GM12878 (cell line): ENCODE results near the gene PDSS2. TPM values are rescaled to one million over a fixed set of nuclear protein-coding genes. Genes with fewer than 3 reads are reported as not detected.

ENCODE experiments used
- ATAC-seq: fragments of 200-7000 bp; cut with Tn5 transposase; 3 replicates; pipeline ENCODE4 v1.9.1; 2020; ENCODE audit warnings: mild to moderate bottlenecking, moderate library complexity
- BruUV-seq: library from RNA; stranded (reverse); fragments of 400-500 nt; replicated peaks from 2 replicates; lab custom pipeline; 2021; lab: Mats Ljungman, UMichigan
- CTCF ChIA-PET: fragments of 300-600 bp; sonication (Branson Sonifier 250); formaldehyde crosslinking; extraction: SDS; loops from one replicate; lab custom pipeline; 2021; ENCODE audit warnings: inconsistent platforms; lab: Yijun Ruan, JAX
- POLR2A ChIA-PET: fragments of 350-600 bp; formaldehyde crosslinking; extraction: SDS; loops from one replicate; lab custom pipeline; 2021; ENCODE audit warnings: inconsistent platforms; lab: Charles Lee
- RAD21 ChIA-PET: fragments of 300-600 bp; sonication (Branson Sonifier 250); formaldehyde crosslinking; loops from one replicate; lab custom pipeline; 2023; ENCODE audit warnings: antibody characterized with exemption; ENCODE audit not compliant: unreplicated experiment; lab: Charles Lee
- SMC1A ChIA-PET: fragments of 300-600 bp; sonication (Branson Sonifier 250); formaldehyde crosslinking; loops from one replicate; lab custom pipeline; 2023; ENCODE audit not compliant: unreplicated experiment, uncharacterized antibody; lab: Charles Lee
- DNase-seq: peaks from one replicate; pipeline ENCODE4 v3.0.0-alpha.2; 2011; ENCODE audit warnings: low read depth, low spot score
- FAIRE-seq: peaks from 3 replicates; lab custom pipeline; 2011; peaks lifted over from hg19 to GRCh38; lab: Jason Lieb, UNC
- H2AFZ ChIP-seq: 2 replicates; pipeline ENCODE4 v1.6.0; 2011; ENCODE audit warnings: low read depth, low read length, control low read depth; ENCODE audit not compliant: control insufficient read depth
- H3K27ac ChIP-seq: 2 replicates; pipeline ENCODE4 v1.5.1; 2011; ENCODE audit warnings: control low read depth; ENCODE audit not compliant: control insufficient read depth, insufficient read depth
- H3K27me3 ChIP-seq, 2 experiments: replicated peaks in 1 of 2; 2 replicates each; pipeline versions ENCODE4 v1.6.0 to v1.6.1; 2011; ENCODE audit warnings: low read length in 1 of 2; ENCODE audit not compliant: control insufficient read depth in 2 of 2, insufficient read depth in 2 of 2
- H3K36me3 ChIP-seq, 2 experiments: 2 replicates each; pipeline ENCODE4 v1.5.1; 2011; ENCODE audit warnings: low read length in 1 of 2; ENCODE audit not compliant: control insufficient read depth in 2 of 2, insufficient read depth in 2 of 2
- H3K4me1 ChIP-seq: 2 replicates; pipeline ENCODE4 v1.6.1; 2011; ENCODE audit warnings: mild to moderate bottlenecking, low read length, moderate library complexity, mixed read lengths; ENCODE audit not compliant: control insufficient read depth, insufficient read depth
- H3K4me2 ChIP-seq: 2 replicates; pipeline ENCODE4 v1.6.0; 2011; ENCODE audit warnings: control low read depth; ENCODE audit not compliant: control insufficient read depth, insufficient read depth
- H3K4me3 ChIP-seq: fragments of 200-600 bp; sonication (generic); 2 replicates; pipeline ENCODE4 v1.5.1; 2016
- H3K79me2 ChIP-seq: 2 replicates; pipeline ENCODE4 v1.6.0; 2011; ENCODE audit warnings: low read length; ENCODE audit not compliant: control insufficient read depth, insufficient read depth
- H3K9ac ChIP-seq: 2 replicates; pipeline ENCODE4 v1.8.0; 2011; ENCODE audit warnings: low read length, control low read depth, mixed read lengths; ENCODE audit not compliant: control insufficient read depth, insufficient read depth
- H3K9me3 ChIP-seq: replicated peaks from 3 replicates; pipeline ENCODE4 v1.5.1; 2011; ENCODE audit warnings: mild to moderate bottlenecking, low read length; ENCODE audit not compliant: control insufficient read depth, insufficient read depth
- H4K20me1 ChIP-seq: 2 replicates; pipeline ENCODE4 v1.6.0; 2011; ENCODE audit not compliant: control insufficient read depth, insufficient read depth
- EED ChIP-seq: sonication (generic); IDR thresholded peaks from 2 replicates; pipeline ENCODE4 v1.6.1; 2016; ENCODE audit warnings: antibody characterized with exemption, low read depth
- IKZF1 ChIP-seq: fragments of 450-650 bp; conservative IDR thresholded peaks from 2 replicates; pipeline ENCODE4 v1.6.1; 2017; ENCODE audit warnings: antibody characterized with exemption, mild to moderate bottlenecking
- MEF2A ChIP-seq: IDR thresholded peaks from 2 replicates; pipeline ENCODE4 v1.6.1; 2011; ENCODE audit warnings: low read depth, mild to moderate bottlenecking, low read length, moderate library complexity; ENCODE audit not compliant: insufficient read depth
- NR2C2 ChIP-seq: IDR thresholded peaks from 2 replicates; pipeline ENCODE4 v1.6.1; 2011; ENCODE audit warnings: borderline replicate concordance, low read depth; ENCODE audit not compliant: control insufficient read depth, insufficient read length
- PAX5 ChIP-seq: IDR thresholded peaks from 2 replicates; pipeline ENCODE4 v1.6.1; 2011; ENCODE audit warnings: low read depth, low read length, borderline replicate concordance
- RFX5 ChIP-seq: IDR thresholded peaks from 2 replicates; pipeline ENCODE4 v1.6.1; 2011; ENCODE audit warnings: low read depth, low read length, improper control_type of control experiment
- WGBS: methylation state at CpG from one replicate; pipeline ENCODE4 v1.1.6; 2016; ENCODE audit warnings: low lambda C conversion rate; ENCODE audit not compliant: insufficient replicate concordance, insufficient coverage; ENCODE audit errors: missing lambda C conversion rate; 5-methylcytosine and 5-hydroxymethylcytosine counted together
- in situ Hi-C: fragments of 300-500 bp; cut with MboI; formaldehyde crosslinking; loops from 9 replicates; pipeline ENCODE4 v1.14.3; 2018; ENCODE audit warnings: mixed read lengths
- intact Hi-C: fragments of 100-400 bp; cut with micrococcal nuclease; formaldehyde crosslinking; loops from one replicate; pipeline ENCODE4 v1.14.2; 2022; ENCODE audit not compliant: unreplicated experiment
- polyA plus RNA-seq, 11 experiments: library from polyadenylated mRNA; depleted of rRNA in 4 of 11; unstranded in 6 of 11; stranded (reverse) in 5 of 11; fragments of >200 nt; fragmentation: Nextera tagmentation in 4 of 11; fragmentation: Illumina TruSeq in 1 of 11; extraction: Ambion mirVana in 4 of 11; extraction: Trizol in 1 of 11; gene quantifications; 1 replicate in 1 of 11; 2 replicates in 10 of 11; pipeline versions ENCODE4 v1.2.1 to v1.2.3, GENCODE V29; 2011 to 2016; ENCODE audit warnings: inconsistent platforms in 2 of 11, missing spikeins in 2 of 11, low read depth in 1 of 11
- total RNA-seq, 4 experiments: library from RNA; depleted of rRNA in 3 of 4; stranded (reverse); fragments of >200 nt in 3 of 4; fragmentation: Illumina TruSeq in 1 of 4; extraction: Trizol in 1 of 4; gene quantifications; 2 replicates each; pipeline versions ENCODE4 v1.2.1 to v1.2.3, GENCODE V29; 2013 to 2021

PDSS2 gene
- total and polyA plus RNA-seq, 10 of the 15 experiments (the other 5 are each of a cell fraction or from before 2014, with no cell fraction given): 7.7 to 15.5 (median 9.6) TPM

GRCh38 chr6:107216197-107216933 is 243.0 kb downstream of the PDSS2 start:
- TF ChIP-seq EED (no peak), IKZF1 (no peak), MEF2A (no peak), PAX5 (no peak), RFX5 (no peak)
- ChIA-PET CTCF (no interaction called here), SMC1A (interaction anchor here (0.6 to 1.5 kb wide), 4 partner anchors 8 to 1030 kb away, joined by 3 to 4 read pairs (median 3); no protein-coding TSS in a partner anchor), POLR2A (no interaction called here), RAD21 (no interaction called here)
- H3K36me3 ChIP-seq: no peaks in the 10 kb centered on the region
- H2AFZ ChIP-seq: no peak overlapping the region
- H3K9me3 ChIP-seq: no peaks in the 10 kb centered on the region
- FAIRE-seq: no peak
- intact Hi-C loops (no loop called here), in situ Hi-C loops (no loop called here)
- WGBS: 88% methylated on average over 8 of the region's 8 CpGs
- H3K79me2 ChIP-seq: no peaks in the 10 kb centered on the region
- no peak overlapping the region for H3K4me2 ChIP-seq
- no peaks in the 10 kb centered on the region for H3K27me3 ChIP-seq
- no peaks in the 10 kb centered on the region for H4K20me1 ChIP-seq
- no peak overlapping the region for H3K9ac ChIP-seq
- no peak overlapping the region for H3K4me3 ChIP-seq
- DNase-seq: no peak
- ATAC-seq: no peak
- BruUV-seq: no TSS peak
- no peak overlapping the region for H3K27ac ChIP-seq
- no peaks in the 10 kb centered on the region for H3K4me1 ChIP-seq

- 100% methylated on average over 1 of the region's 1 CpG for WGBS
- ChIA-PET RAD21 (no interaction called here), POLR2A (no interaction called here), SMC1A (no interaction called here), CTCF (no interaction called here)
- no peak for DNase-seq
- no peaks in the 10 kb centered on the region for H3K79me2 ChIP-seq
- no peak overlapping the region for H3K9ac ChIP-seq
- H3K27ac ChIP-seq: no peak overlapping the region
- intact Hi-C loops (no loop called here), in situ Hi-C loops (no loop called here)
- H3K27me3 ChIP-seq: no peaks in the 10 kb centered on the region
- H2AFZ ChIP-seq: no peak overlapping the region
- H3K4me1 ChIP-seq: no peaks in the 10 kb centered on the region
- ATAC-seq: no peak
- BruUV-seq: no TSS peak
- FAIRE-seq: no peak
- H3K9me3 ChIP-seq: no peaks in the 10 kb centered on the region
- no peaks in the 10 kb centered on the region for H3K36me3 ChIP-seq
- no peak overlapping the region for H3K4me2 ChIP-seq
- TF ChIP-seq NR2C2: no peak
- H4K20me1 ChIP-seq: no peaks in the 10 kb centered on the region
- H3K4me3 ChIP-seq: no peak overlapping the region
Measured at GRCh38 chr6:107215334-107215733, 244.0 kb downstream of the PDSS2 start.
